Breast epithelium (tissue), 4 donors: Measurements from ENCODE around the gene KLK2. TPM values are rescaled to one million over a fixed set of nuclear protein-coding genes. Genes with fewer than 3 reads are reported as not detected.

Experiments used
- DNase-seq, 2 donors: peaks; one replicate each; pipeline ENCODE4 v3.0.0-alpha.2; 2019; ENCODE audit warnings: low spot score in 2 of 2
- H3K27ac ChIP-seq, 2 donors: fragments of 200-600 bp; sonication (generic) in 1 of 2; one replicate each; pipeline ENCODE4 v1.5.1; 2016 to 2019; ENCODE audit warnings: mild to moderate bottlenecking in 1 of 2
- H3K27me3 ChIP-seq, 2 donors: fragments of 200-600 bp; sonication (generic) in 1 of 2; one replicate each; pipeline versions ENCODE4 v1.5.1 to v1.6.0; 2017 to 2019; ENCODE audit warnings: control low read depth in 1 of 2, mild to moderate bottlenecking in 1 of 2
- H3K36me3 ChIP-seq: fragments of 200-600 bp; one replicate; pipeline ENCODE4 v1.5.1; 2019
- H3K4me1 ChIP-seq, 2 donors: fragments of 200-600 bp; sonication (generic); one replicate each; pipeline ENCODE4 v1.5.1; 2016 to 2019; ENCODE audit warnings: control low read depth in 1 of 2
- H3K4me3 ChIP-seq, 3 donors: fragments of 200-600 bp; sonication (generic); 1 replicate in 2 of 3; 2 replicates in 1 of 3; pipeline ENCODE4 v1.5.1; 2016 to 2019; ENCODE audit warnings: mild to moderate bottlenecking in 3 of 3, moderate library complexity in 2 of 3
- H3K9me3 ChIP-seq, 2 donors: fragments of 200-600 bp; sonication (generic) in 1 of 2; one replicate each; pipeline ENCODE4 v1.5.1; 2016 to 2019; ENCODE audit warnings: control low read depth in 1 of 2
- POLR2A ChIP-seq: fragments of 450-650 bp; IDR thresholded peaks from one replicate; pipeline ENCODE4 v1.6.1; 2016; ENCODE audit warnings: antibody characterized with exemption, mild to moderate bottlenecking, moderate library complexity
- POLR2AphosphoS5 ChIP-seq, 3 donors: sonication (generic); formaldehyde crosslinking; IDR thresholded peaks; one replicate each; pipeline ENCODE4 v1.6.1; 2017; ENCODE audit warnings: antibody characterized with exemption in 3 of 3
- intact Hi-C: fragments of 100-400 bp; cut with DNase I; formaldehyde crosslinking; loops from one replicate; pipeline ENCODE4 v1.15.1; 2023; ENCODE audit warnings: low total_unique reads
- total RNA-seq, 3 donors: library from RNA; depleted of rRNA; stranded (reverse); fragments of >200 nt; gene quantifications; one replicate each; pipeline ENCODE4 v1.1.0, GENCODE V29; 2016
- TF ChIP-seq, protein P1 (sequence below), 3 donors: fragments of 450-650 bp; IDR thresholded peaks; one replicate each; pipeline ENCODE4 v1.5.1; 2016 to 2017; ENCODE audit warnings: antibody characterized with exemption in 3 of 3, mild to moderate bottlenecking in 3 of 3, moderate library complexity in 3 of 3

KLK2 gene
- total RNA-seq, 3 donors from 2014 or later = 0.44 to 14.7 (median 0.48) TPM

GRCh38 chr19:50878851-50879250 lies 5.6 kb downstream of the KLK2 start:
- Histone ChIP-seq H3K27me3 (peaks cover 0 to 12% of the 10 kb centered on the region in 2 donors), H3K27ac (no peak overlapping the region), H3K36me3 (no peaks in the 10 kb centered on the region), H3K4me1 (no peaks in the 10 kb centered on the region), H3K9me3 (no peaks in the 10 kb centered on the region), H3K4me3 (no peak overlapping the region)
- DNase-seq = no peak
- TF ChIP-seq, protein P1, sequence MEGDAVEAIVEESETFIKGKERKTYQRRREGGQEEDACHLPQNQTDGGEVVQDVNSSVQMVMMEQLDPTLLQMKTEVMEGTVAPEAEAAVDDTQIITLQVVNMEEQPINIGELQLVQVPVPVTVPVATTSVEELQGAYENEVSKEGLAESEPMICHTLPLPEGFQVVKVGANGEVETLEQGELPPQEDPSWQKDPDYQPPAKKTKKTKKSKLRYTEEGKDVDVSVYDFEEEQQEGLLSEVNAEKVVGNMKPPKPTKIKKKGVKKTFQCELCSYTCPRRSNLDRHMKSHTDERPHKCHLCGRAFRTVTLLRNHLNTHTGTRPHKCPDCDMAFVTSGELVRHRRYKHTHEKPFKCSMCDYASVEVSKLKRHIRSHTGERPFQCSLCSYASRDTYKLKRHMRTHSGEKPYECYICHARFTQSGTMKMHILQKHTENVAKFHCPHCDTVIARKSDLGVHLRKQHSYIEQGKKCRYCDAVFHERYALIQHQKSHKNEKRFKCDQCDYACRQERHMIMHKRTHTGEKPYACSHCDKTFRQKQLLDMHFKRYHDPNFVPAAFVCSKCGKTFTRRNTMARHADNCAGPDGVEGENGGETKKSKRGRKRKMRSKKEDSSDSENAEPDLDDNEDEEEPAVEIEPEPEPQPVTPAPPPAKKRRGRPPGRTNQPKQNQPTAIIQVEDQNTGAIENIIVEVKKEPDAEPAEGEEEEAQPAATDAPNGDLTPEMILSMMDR (IDR thresholded peaks at IDR 0.05) = no peak
- TF ChIP-seq POLR2A (no peak), POLR2AphosphoS5 (IDR thresholded peaks at IDR 0.05) (no peak)
- intact Hi-C loops = loop anchor here (1.0 kb wide), 1 partner anchor 20 kb away; no protein-coding TSS in a partner anchor

DNA sequence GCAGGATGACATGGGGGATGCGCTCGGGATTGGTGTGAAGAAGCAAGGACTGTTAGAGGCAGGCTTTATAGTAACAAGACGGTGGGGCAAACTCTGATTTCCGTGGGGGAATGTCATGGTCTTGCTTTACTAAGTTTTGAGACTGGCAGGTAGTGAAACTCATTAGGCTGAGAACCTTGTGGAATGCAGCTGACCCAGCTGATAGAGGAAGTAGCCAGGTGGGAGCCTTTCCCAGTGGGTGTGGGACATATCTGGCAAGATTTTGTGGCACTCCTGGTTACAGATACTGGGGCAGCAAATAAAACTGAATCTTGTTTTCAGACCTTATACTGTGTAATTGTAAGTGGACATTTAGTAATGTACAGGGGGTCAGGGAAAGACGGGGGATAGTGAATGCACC lies 7.0 kb downstream of the KLK2 start:
- TF ChIP-seq, protein P1 (IDR thresholded peaks at IDR 0.05) = no peak
- TF ChIP-seq POLR2A (no peak), POLR2AphosphoS5 (IDR thresholded peaks at IDR 0.05) (no peak)
- Histone ChIP-seq H3K4me1 (no peaks in the 10 kb centered on the region), H3K36me3 (no peaks in the 10 kb centered on the region), H3K9me3 (no peaks in the 10 kb centered on the region), H3K4me3 (no peak overlapping the region), H3K27me3 (peaks cover 0 to 6% of the 10 kb centered on the region in 2 donors), H3K27ac (no peak overlapping the region)
- no peak for DNase-seq
- intact Hi-C loops = no loop called here

DNA sequence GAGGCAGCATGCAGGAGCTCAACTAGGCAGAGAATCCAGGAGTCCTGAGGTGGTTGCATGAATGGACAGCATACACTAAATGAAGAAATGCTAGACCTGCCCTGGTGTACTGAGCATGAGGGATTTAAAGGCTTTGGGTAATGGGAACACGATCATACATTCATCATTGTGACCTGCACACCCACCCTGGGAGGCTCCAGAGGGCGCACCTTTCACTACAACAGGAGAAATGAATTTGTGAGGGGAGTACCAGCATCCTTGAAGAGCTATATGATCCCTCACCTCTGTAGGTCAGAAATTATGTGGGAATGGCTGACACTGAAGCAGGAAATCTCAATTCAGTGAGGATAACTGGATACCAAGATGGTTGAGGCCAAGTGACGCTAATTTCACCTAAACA lies 8.9 kb downstream of the KLK2 start:
- Histone ChIP-seq H3K9me3 (no peaks in the 10 kb centered on the region), H3K27ac (no peak overlapping the region), H3K27me3 (peaks cover 0 to 8% of the 10 kb centered on the region in 2 donors), H3K4me1 (no peaks in the 10 kb centered on the region), H3K4me3 (no peak overlapping the region), H3K36me3 (no peaks in the 10 kb centered on the region)
- intact Hi-C loops = no loop called here
- TF ChIP-seq POLR2AphosphoS5 (IDR thresholded peaks at IDR 0.05) = no peak
- TF ChIP-seq, protein P1 (IDR thresholded peaks at IDR 0.05) = no peak
- no peak for TF ChIP-seq POLR2A
- no peak for DNase-seq

GRCh38 chr19:50889638-50890037 lies 16.4 kb downstream of the KLK2 start:
- TF ChIP-seq, protein P1 (IDR thresholded peaks at IDR 0.05) = no peak
- TF ChIP-seq POLR2AphosphoS5 (IDR thresholded peaks at IDR 0.05) = no peak
- Histone ChIP-seq H3K4me3 (no peak overlapping the region), H3K27ac (no peak overlapping the region), H3K4me1 (no peaks in the 10 kb centered on the region), H3K36me3 (no peaks in the 10 kb centered on the region), H3K27me3 (peaks cover 0 to 13% of the 10 kb centered on the region in 2 donors), H3K9me3 (no peaks in the 10 kb centered on the region)
- intact Hi-C loops = no loop called here
- no peak for DNase-seq

DNA sequence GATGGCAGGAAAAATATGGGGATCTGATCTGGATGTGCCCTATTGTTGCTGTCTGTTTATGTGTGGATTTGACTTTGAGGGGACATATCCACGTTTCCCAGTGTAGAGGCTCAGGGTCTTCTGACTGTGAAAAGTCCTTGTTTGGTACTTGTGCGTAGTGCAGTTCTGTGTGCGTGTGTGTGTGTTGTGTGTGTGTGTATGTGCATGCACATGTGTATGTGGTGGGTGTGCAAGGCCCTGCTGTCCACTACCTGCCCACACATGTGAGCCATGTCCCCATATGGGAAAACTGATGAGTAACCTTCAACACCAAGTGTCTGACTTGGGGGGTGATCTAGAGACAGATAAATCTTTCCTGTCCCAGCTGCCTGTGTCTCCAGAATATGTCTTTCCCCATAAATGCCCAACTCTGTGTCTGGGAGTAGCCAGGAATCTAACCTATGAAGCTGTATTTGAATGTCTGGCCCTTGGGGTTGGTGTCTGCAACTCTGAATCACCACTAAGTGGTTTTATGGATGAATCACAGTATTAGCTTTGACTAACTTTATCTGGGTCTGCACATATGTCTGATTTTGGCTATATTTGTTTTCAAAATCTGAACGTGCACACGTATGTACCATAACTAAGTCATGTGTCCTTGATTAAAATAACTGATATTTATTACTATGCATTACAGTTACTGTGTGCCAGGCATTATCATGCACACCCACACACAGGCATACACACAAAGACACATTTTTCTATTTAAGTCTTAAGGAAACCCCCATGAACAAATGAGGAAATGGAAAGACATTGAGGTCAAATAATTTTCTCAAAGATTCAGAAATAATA lies 17.4 kb downstream of the KLK2 start:
- no peak for DNase-seq
- Histone ChIP-seq H3K27me3 (peaks cover 0 to 15% of the 10 kb centered on the region in 2 donors), H3K9me3 (no peaks in the 10 kb centered on the region), H3K4me3 (no peak overlapping the region), H3K27ac (no peak overlapping the region), H3K36me3 (no peaks in the 10 kb centered on the region), H3K4me1 (no peaks in the 10 kb centered on the region)
- TF ChIP-seq, protein P1 (IDR thresholded peaks at IDR 0.05) = no peak
- TF ChIP-seq POLR2A = no peak
- TF ChIP-seq POLR2AphosphoS5 (IDR thresholded peaks at IDR 0.05) = no peak
- intact Hi-C loops = no loop called here
